GM19025 (cell line): ENCODE results near the gene PBXIP1.

Experiments
- ATAC-seq: cut with Tn5 transposase; IDR thresholded peaks from one replicate; pipeline ENCODE4 v1.9.1; 2021; ENCODE audit warnings: mild to moderate bottlenecking, low read depth, moderate library complexity; ENCODE audit not compliant: unreplicated experiment

The PBXIP1 gene

DNA sequence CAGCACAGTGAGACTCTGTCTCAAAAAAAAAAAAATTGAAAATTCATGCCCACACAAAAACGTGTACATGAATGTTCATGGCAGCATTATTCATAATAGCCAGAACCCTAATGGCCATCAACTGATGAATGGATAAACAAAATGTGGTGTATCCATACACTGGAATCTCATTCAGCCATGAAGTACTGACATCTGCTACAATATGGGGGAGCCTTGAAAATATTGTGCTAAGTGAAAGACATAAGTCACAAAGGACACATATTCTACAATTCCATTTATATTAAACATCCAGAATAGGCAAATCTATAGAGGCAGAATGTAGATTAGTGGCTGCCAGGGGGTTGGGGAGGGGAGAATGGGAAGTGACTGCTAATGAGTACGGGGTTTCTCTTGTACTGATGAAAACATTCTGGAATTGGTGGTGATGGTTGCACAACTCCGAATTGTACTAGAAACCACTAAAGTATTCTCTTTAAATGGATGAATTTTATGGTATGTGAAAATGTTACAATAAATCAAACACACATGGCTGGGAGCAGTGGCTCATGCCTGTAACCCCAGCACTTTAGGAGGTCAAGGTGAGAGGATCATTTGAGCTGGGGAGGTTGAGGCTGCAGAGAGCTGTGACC is 52.8 kb downstream of the PBXIP1 start:
- no peak for ATAC-seq

GRCh38 chr1:154901591-154901990 is 54.3 kb downstream of the PBXIP1 start:
- ATAC-seq: no peak

DNA sequence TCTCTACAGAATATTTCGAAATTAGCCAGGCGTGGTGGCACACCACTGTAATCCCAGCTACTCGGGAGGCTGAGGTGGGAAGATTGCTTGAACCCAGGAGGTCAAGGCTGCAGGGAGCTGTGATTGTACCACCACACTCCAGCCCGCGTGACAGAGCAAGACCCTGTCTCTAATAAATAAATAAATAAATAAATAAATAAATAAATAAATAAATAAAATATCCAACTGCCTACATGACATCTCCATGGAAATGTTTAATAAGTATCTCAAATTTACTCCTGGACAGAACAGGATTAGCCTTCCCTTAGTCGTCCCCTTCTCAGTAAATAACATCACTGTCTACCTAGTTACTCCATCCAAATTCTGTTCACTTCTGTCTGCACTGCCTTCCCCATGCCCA is 56.9 kb downstream of the PBXIP1 start:
- ATAC-seq: no peak

- no peak for ATAC-seq
Observed at GRCh38 chr1:154896771-154897286, 59.1 kb downstream of the PBXIP1 start.

- no peak for ATAC-seq
Observed at GRCh38 chr1:154895798-154896197, 60.1 kb downstream of the PBXIP1 start.
